ENCODE data around the gene KAZN. TPM values are rescaled to one million over a fixed set of nuclear protein-coding genes. Genes with fewer than 3 reads are reported as not detected.

KAZN gene
- total and polyA plus RNA-seq, 4 experiments from 2014 or later: 0.08 to 0.47 TPM; not detected in 2

DNA sequence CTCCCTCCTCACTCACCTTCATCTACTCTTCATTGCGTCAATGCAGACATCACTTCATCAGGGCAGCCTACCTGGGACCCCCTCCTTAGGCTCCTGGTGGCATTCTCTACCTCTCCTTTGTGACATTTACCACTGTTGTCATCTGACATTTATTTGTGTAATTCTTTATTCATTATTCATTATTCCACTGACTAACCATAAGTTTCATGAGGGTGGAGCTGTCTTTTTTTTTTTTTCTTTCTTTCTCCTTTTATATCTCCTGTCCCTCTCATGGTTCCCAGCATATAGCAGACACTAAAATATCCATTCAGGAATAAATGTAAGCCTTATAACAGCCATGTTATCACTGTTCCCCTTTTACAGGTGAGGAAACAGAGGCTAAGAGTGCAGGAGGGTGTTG is 126.8 kb downstream of the KAZN start:
- Mint-ChIP-seq H3K4me1 (no peaks in the 10 kb centered on the region), H3K27ac (no peak overlapping the region), H3K36me3 (no peaks in the 10 kb centered on the region), H3K27me3 (peaks cover 3 to 11% of the 10 kb centered on the region in 2 donors), H3K4me3 (no peak overlapping the region), H3K9me3 (peaks cover 0 to 6% (median 0%) of the 10 kb centered on the region in 8 donors)
- no peak for DNase-seq
- no peaks in the 10 kb centered on the region for H3K27me3 ChIP-seq (ENCODE audit: insufficient read depth, low read length)
- intact Hi-C loops (cut with micrococcal nuclease): no loop called here
- no peaks in the 10 kb centered on the region for H3K36me3 ChIP-seq (ENCODE audit: insufficient read depth, low read length)
- no peak overlapping the region for H3K27ac ChIP-seq (ENCODE audit: low read depth, low read length)
- H3K4me1 ChIP-seq (ENCODE audit: insufficient read depth, low read length): no peaks in the 10 kb centered on the region
- ChIA-PET POLR2A (ENCODE audit: partially characterized antibody) (no interaction called here), CTCF (ENCODE audit: partially characterized antibody) (no interaction called here)
- no peak overlapping the region for H3K4me3 ChIP-seq (ENCODE audit: low read length in 2 of 2)
- no peaks in the 10 kb centered on the region for H3K9me3 ChIP-seq (ENCODE audit: control insufficient read depth in 1 of 2, low read length in 2 of 2)

DNA sequence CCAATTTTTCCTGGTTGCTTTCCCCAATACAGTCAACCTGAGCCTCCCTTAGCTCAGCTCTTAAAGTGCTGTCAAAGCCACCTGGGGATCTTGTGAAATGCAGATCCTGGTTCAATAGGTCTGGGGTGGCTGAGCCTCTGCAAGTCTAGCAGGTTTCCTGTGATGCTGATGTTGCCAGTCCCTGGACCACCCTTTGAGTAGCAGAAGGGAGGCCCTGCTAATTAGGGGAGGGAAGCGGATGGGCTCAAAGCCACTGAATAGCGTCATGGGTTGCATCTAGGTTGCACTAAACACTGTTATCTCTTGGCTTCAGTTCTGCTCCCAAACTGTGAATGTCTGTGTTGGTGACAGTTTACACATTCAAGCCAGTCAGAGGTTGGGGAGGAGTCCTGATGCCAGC is 127.2 kb downstream of the KAZN start:
- ChIA-PET CTCF (ENCODE audit: partially characterized antibody) (no interaction called here), POLR2A (ENCODE audit: partially characterized antibody) (no interaction called here)
- intact Hi-C loops (cut with micrococcal nuclease): no loop called here
- Histone ChIP-seq H3K36me3 (ENCODE audit: insufficient read depth, low read length) (no peaks in the 10 kb centered on the region), H3K4me3 (ENCODE audit: low read length in 2 of 2) (no peak overlapping the region), H3K27ac (ENCODE audit: low read depth, low read length) (no peak overlapping the region), H3K4me1 (ENCODE audit: insufficient read depth, low read length) (no peaks in the 10 kb centered on the region), H3K27me3 (ENCODE audit: insufficient read depth, low read length) (no peaks in the 10 kb centered on the region), H3K9me3 (ENCODE audit: control insufficient read depth in 1 of 2, low read length in 2 of 2) (no peaks in the 10 kb centered on the region)
- no peak overlapping the region for H3K4me3 Mint-ChIP-seq
- H3K27ac Mint-ChIP-seq: no peak overlapping the region
- DNase-seq: no peak
- H3K27me3 Mint-ChIP-seq: peaks cover 3 to 11% of the 10 kb centered on the region in 2 donors
- no peaks in the 10 kb centered on the region for H3K4me1 Mint-ChIP-seq
- H3K9me3 Mint-ChIP-seq: peaks cover 0 to 4% (median 0%) of the 10 kb centered on the region in 8 donors
- H3K36me3 Mint-ChIP-seq: no peaks in the 10 kb centered on the region

DNA sequence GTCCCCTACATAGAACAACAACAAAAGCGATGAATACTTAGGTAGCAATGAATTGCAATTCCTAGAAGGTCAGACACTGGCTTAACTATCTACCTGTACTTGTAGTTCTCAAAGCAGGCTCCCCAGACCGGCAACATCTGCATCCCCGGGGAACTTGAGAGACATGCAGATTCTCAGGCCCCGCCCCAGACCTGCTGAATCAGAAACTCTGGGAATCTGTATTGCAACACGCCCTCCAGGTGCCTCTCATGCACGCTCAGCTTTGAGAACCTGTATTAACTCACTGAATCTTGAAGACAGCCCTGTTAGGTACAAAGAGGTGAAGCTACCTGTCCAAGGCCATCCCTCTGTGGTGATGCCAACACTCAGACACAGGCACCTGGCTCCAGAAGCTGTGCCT is 128.1 kb downstream of the KAZN start:
- CTCF ChIA-PET (ENCODE audit: partially characterized antibody): no interaction called here

DNA sequence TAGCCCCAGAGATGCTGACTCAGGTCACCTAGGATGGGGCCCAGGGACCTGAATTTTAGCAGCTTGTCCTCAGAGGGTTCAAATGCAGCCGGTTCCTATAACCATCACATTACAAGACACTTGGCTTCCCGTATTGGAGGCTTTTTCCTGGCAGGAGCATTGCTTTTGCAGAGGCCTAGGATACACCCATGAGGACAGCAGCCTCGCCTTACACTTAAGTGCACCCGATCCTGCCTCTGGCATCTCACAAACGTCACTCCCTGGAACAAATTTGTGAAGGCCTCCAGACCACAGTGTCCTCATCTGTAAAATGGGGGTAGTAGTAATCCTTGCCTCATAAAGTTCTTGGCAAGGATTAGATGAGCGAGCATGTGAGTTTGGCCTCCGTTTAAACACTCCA is 130.0 kb downstream of the KAZN start:
- Mint-ChIP-seq H3K36me3 (no peaks in the 10 kb centered on the region), H3K27me3 (peaks cover 3 to 10% of the 10 kb centered on the region in 2 donors), H3K4me3 (no peak overlapping the region), H3K27ac (no peak overlapping the region), H3K4me1 (no peaks in the 10 kb centered on the region), H3K9me3 (peaks cover 0 to 4% (median 0%) of the 10 kb centered on the region in 8 donors)
- CTCF ChIA-PET (ENCODE audit: partially characterized antibody): no interaction called here
- Histone ChIP-seq H3K4me3 (ENCODE audit: low read length in 2 of 2) (no peak overlapping the region), H3K4me1 (ENCODE audit: insufficient read depth, low read length) (no peaks in the 10 kb centered on the region), H3K9me3 (ENCODE audit: control insufficient read depth in 1 of 2, low read length in 2 of 2) (no peaks in the 10 kb centered on the region), H3K27me3 (ENCODE audit: insufficient read depth, low read length) (no peaks in the 10 kb centered on the region), H3K27ac (ENCODE audit: low read depth, low read length) (no peak overlapping the region), H3K36me3 (ENCODE audit: insufficient read depth, low read length) (no peaks in the 10 kb centered on the region)
- DNase-seq: no peak
- POLR2A ChIA-PET (ENCODE audit: partially characterized antibody): no interaction called here
- intact Hi-C loops (cut with micrococcal nuclease): no loop called here

More for the DNA sequence above, 128.1 kb downstream of the KAZN start:
- POLR2A ChIA-PET (ENCODE audit: partially characterized antibody): no interaction called here
- Mint-ChIP-seq H3K36me3 (no peaks in the 10 kb centered on the region), H3K4me3 (no peak overlapping the region), H3K27me3 (peaks cover 3 to 11% of the 10 kb centered on the region in 2 donors), H3K27ac (no peak overlapping the region), H3K4me1 (no peaks in the 10 kb centered on the region), H3K9me3 (peaks cover 0 to 4% (median 0%) of the 10 kb centered on the region in 8 donors)
- DNase-seq: no peak
- intact Hi-C loops (cut with micrococcal nuclease): no loop called here
- Histone ChIP-seq H3K27me3 (ENCODE audit: insufficient read depth, low read length) (no peaks in the 10 kb centered on the region), H3K4me3 (ENCODE audit: low read length in 2 of 2) (no peak overlapping the region), H3K27ac (ENCODE audit: low read depth, low read length) (no peak overlapping the region), H3K36me3 (ENCODE audit: insufficient read depth, low read length) (no peaks in the 10 kb centered on the region), H3K9me3 (ENCODE audit: control insufficient read depth in 1 of 2, low read length in 2 of 2) (no peaks in the 10 kb centered on the region), H3K4me1 (ENCODE audit: insufficient read depth, low read length) (no peaks in the 10 kb centered on the region)

DNA sequence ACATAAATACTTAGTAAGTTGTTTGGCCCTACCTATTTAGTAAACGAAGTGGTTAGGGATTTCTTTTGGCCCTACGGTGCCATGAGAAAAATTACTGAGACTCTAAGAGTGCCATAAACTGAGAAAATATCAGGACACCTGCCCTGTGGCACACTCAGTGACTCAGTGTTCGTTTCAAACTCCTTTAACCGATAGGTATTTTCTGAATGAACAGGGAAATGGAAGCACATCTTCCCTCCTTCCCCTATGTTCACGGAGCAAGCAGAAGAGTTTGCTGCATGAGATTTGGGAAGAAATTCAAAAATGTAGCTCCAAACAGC is 134.2 kb downstream of the KAZN start:
- intact Hi-C loops (cut with micrococcal nuclease): no loop called here
- H3K27me3 ChIP-seq (ENCODE audit: insufficient read depth, low read length): no peaks in the 10 kb centered on the region
- DNase-seq: no peak
- H3K27ac Mint-ChIP-seq: no peak overlapping the region
- no peaks in the 10 kb centered on the region for H3K36me3 ChIP-seq (ENCODE audit: insufficient read depth, low read length)
- ChIA-PET CTCF (ENCODE audit: partially characterized antibody) (no interaction called here), POLR2A (ENCODE audit: partially characterized antibody) (no interaction called here)
- H3K27ac ChIP-seq (ENCODE audit: low read depth, low read length): no peak overlapping the region
- H3K9me3 Mint-ChIP-seq: peaks cover 0 to 2% (median 0%) of the 10 kb centered on the region in 8 donors
- H3K9me3 ChIP-seq (ENCODE audit: control insufficient read depth in 1 of 2, low read length in 2 of 2): no peaks in the 10 kb centered on the region
- no peak overlapping the region for H3K4me3 ChIP-seq (ENCODE audit: low read length in 2 of 2)
- no peaks in the 10 kb centered on the region for H3K4me1 Mint-ChIP-seq
- no peaks in the 10 kb centered on the region for H3K4me1 ChIP-seq (ENCODE audit: insufficient read depth, low read length)
- H3K4me3 Mint-ChIP-seq: no peak overlapping the region
- H3K36me3 Mint-ChIP-seq: no peaks in the 10 kb centered on the region
- peaks cover 10 to 13% of the 10 kb centered on the region in 2 donors for H3K27me3 Mint-ChIP-seq

DNA sequence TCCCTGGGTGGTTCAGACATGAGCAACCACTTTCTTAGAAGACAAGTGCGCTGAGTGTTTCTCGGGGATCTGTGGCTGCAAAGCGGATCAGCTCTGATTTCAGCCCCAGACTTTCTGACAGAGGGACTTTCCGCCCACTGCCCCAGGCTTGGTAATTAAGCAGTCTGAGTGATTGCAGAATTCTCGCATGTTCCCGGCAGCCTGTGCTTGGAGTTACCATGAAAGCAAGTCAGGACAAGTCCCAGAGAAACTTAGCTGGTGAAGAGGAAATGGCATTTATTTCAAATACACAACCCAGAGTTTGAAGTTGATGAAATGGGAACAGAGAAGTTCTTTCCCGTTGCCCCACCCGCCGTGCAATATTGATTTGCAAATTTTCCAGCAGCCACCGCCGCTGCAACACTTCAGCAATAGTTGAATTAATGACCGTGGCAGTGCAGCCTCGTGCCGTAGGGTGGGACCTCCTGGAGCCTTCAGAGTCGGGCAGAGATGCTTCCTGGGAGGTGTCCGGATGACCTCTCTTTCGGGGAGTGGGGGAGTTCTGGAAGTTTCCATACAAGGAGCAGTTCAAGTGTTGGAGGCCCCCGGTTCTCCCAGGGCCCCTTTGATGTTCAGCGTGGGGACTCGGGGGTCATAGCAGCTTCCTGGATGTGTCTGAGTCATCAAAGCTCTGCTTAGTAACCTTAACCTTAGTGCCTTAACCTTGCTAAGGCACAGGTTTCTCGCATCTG is 134.7 kb downstream of the KAZN start:
- Histone ChIP-seq H3K27me3 (ENCODE audit: insufficient read depth, low read length) (no peaks in the 10 kb centered on the region), H3K27ac (ENCODE audit: low read depth, low read length) (no peak overlapping the region), H3K4me3 (ENCODE audit: low read length in 2 of 2) (no peak overlapping the region), H3K9me3 (ENCODE audit: control insufficient read depth in 1 of 2, low read length in 2 of 2) (no peaks in the 10 kb centered on the region), H3K4me1 (ENCODE audit: insufficient read depth, low read length) (no peaks in the 10 kb centered on the region), H3K36me3 (ENCODE audit: insufficient read depth, low read length) (no peaks in the 10 kb centered on the region)
- no peaks in the 10 kb centered on the region for H3K4me1 Mint-ChIP-seq
- H3K36me3 Mint-ChIP-seq: no peaks in the 10 kb centered on the region
- ChIA-PET POLR2A (ENCODE audit: partially characterized antibody) (no interaction called here), CTCF (ENCODE audit: partially characterized antibody) (no interaction called here)
- DNase-seq: no peak
- H3K27ac Mint-ChIP-seq: no peak overlapping the region
- intact Hi-C loops (cut with micrococcal nuclease): no loop called here
- H3K4me3 Mint-ChIP-seq: no peak overlapping the region
- peaks cover 0 to 2% (median 0%) of the 10 kb centered on the region in 8 donors for H3K9me3 Mint-ChIP-seq
- H3K27me3 Mint-ChIP-seq: peaks cover 10 to 13% of the 10 kb centered on the region in 2 donors

DNA sequence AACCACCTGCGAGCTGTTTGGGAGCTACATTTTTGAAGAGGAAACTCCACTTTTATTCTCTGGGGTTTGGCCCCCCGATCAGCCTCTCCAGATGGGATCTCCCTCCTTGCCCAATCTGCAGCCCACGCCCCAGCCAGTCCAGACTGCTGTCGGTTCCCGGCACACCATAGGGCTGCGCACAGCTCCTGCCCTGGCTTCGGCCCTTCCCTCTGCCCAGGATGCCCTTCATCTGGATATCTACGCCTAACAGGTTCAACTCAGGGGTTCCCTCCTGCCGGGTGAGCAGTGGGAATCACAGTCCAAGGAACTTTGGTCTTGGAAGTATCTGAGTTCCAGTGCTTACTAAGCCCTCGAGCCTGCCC is 135.3 kb downstream of the KAZN start:
- Mint-ChIP-seq H3K9me3 (peaks cover 0 to 2% (median 0%) of the 10 kb centered on the region in 8 donors), H3K4me3 (no peak overlapping the region), H3K4me1 (no peaks in the 10 kb centered on the region), H3K27ac (no peak overlapping the region), H3K36me3 (no peaks in the 10 kb centered on the region), H3K27me3 (peaks cover 13 to 15% of the 10 kb centered on the region in 2 donors)
- CTCF ChIA-PET (ENCODE audit: partially characterized antibody): no interaction called here
- H3K27ac ChIP-seq (ENCODE audit: low read depth, low read length): no peak overlapping the region
- H3K27me3 ChIP-seq (ENCODE audit: insufficient read depth, low read length): no peaks in the 10 kb centered on the region
- POLR2A ChIA-PET (ENCODE audit: partially characterized antibody): no interaction called here
- DNase-seq: no peak
- no peak overlapping the region for H3K4me3 ChIP-seq (ENCODE audit: low read length in 2 of 2)
- H3K36me3 ChIP-seq (ENCODE audit: insufficient read depth, low read length): no peaks in the 10 kb centered on the region
- intact Hi-C loops (cut with micrococcal nuclease): no loop called here
- H3K9me3 ChIP-seq (ENCODE audit: control insufficient read depth in 1 of 2, low read length in 2 of 2): no peaks in the 10 kb centered on the region
- H3K4me1 ChIP-seq (ENCODE audit: insufficient read depth, low read length): no peaks in the 10 kb centered on the region

DNA sequence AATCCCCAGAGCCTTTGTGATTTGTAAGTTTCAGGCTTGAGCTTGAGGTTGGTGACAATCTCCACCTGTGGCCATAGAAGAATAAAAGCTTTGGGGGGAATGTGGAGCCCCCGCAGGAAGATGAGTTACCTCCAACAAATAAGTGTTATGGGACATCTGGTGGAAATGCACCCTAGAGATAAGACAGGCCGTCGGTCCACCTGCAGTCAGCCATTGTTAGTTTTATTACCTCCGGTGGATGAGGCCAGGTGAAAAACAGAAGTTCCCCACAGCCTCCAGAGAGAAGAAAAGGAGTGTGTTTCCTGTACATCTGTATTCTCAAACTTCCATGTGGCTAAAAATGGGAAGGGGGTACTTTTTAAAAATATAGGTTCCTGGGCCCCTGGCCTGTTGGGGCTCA is 137.4 kb downstream of the KAZN start:
- ChIA-PET CTCF (ENCODE audit: partially characterized antibody) (no interaction called here), POLR2A (ENCODE audit: partially characterized antibody) (no interaction called here)
- Histone ChIP-seq H3K4me3 (ENCODE audit: low read length in 2 of 2) (no peak overlapping the region), H3K36me3 (ENCODE audit: insufficient read depth, low read length) (no peaks in the 10 kb centered on the region), H3K4me1 (ENCODE audit: insufficient read depth, low read length) (no peaks in the 10 kb centered on the region), H3K27ac (ENCODE audit: low read depth, low read length) (no peak overlapping the region), H3K9me3 (ENCODE audit: control insufficient read depth in 1 of 2, low read length in 2 of 2) (no peaks in the 10 kb centered on the region), H3K27me3 (ENCODE audit: insufficient read depth, low read length) (no peaks in the 10 kb centered on the region)
- Mint-ChIP-seq H3K27me3 (peaks cover 20 to 21% of the 10 kb centered on the region in 2 donors), H3K9me3 (peaks cover 0 to 2% (median 0%) of the 10 kb centered on the region in 8 donors), H3K36me3 (no peaks in the 10 kb centered on the region), H3K27ac (no peak overlapping the region), H3K4me1 (no peaks in the 10 kb centered on the region), H3K4me3 (no peak overlapping the region)
- intact Hi-C loops (cut with micrococcal nuclease): no loop called here
- DNase-seq: no peak
